ENCODE data around the gene ADD2.
"Not testable (repeated sequence)": the region's sequence is repeated elsewhere in the genome, so short reads cannot be mapped to it uniquely, and the experiment has no call there.

The ADD2 gene

DNA sequence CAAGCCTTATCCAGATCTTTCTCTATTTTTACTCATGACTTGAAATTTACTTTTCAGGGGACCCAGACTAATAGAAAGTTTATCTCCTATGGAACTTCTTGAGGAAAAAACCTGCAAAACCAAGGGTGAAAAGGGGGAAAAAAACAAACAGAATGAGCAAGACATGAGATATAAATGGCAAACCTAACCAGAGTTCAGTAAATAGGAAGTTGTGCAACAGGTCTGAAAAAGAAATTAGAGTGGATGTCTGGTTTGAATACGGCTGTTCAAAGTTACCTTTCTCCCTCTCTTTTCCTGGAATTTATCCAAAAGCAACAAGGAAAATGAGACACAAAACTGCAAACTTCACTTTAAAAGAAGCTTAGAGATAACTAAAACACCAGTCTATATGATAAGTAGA lies 135.6 kb downstream of the ADD2 start:
- no peak overlapping the region for H3K27ac ChIP-seq (ENCODE audit: poor library complexity, severe bottlenecking)
- H3K9me3 ChIP-seq (ENCODE audit: severe bottlenecking) = no peaks in the 10 kb centered on the region
- ATAC-seq (ENCODE audit: low read depth) = no peak
- no peaks in the 10 kb centered on the region for H3K36me3 ChIP-seq (ENCODE audit: low read depth)
- DNase-seq (ENCODE audit: low spot score) = no peak
- no peak overlapping the region for H3K4me3 ChIP-seq (ENCODE audit: severe bottlenecking)
- TF ChIP-seq, protein P1, sequence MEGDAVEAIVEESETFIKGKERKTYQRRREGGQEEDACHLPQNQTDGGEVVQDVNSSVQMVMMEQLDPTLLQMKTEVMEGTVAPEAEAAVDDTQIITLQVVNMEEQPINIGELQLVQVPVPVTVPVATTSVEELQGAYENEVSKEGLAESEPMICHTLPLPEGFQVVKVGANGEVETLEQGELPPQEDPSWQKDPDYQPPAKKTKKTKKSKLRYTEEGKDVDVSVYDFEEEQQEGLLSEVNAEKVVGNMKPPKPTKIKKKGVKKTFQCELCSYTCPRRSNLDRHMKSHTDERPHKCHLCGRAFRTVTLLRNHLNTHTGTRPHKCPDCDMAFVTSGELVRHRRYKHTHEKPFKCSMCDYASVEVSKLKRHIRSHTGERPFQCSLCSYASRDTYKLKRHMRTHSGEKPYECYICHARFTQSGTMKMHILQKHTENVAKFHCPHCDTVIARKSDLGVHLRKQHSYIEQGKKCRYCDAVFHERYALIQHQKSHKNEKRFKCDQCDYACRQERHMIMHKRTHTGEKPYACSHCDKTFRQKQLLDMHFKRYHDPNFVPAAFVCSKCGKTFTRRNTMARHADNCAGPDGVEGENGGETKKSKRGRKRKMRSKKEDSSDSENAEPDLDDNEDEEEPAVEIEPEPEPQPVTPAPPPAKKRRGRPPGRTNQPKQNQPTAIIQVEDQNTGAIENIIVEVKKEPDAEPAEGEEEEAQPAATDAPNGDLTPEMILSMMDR (IDR thresholded peaks at IDR 0.05; ENCODE audit: poor library complexity, severe bottlenecking) = no peak
- peaks cover 2% of the 10 kb centered on the region for H3K4me1 ChIP-seq (ENCODE audit: insufficient read depth, poor library complexity, severe bottlenecking)
- H3K27me3 ChIP-seq (ENCODE audit: insufficient read depth, poor library complexity, severe bottlenecking) = no peaks in the 10 kb centered on the region

GRCh38 chr2:70630761-70631160 lies 137.2 kb downstream of the ADD2 start:
- Histone ChIP-seq H3K4me3 (ENCODE audit: severe bottlenecking) (no peak overlapping the region), H3K4me1 (ENCODE audit: insufficient read depth, poor library complexity, severe bottlenecking) (peaks cover 2% of the 10 kb centered on the region), H3K27me3 (ENCODE audit: insufficient read depth, poor library complexity, severe bottlenecking) (no peaks in the 10 kb centered on the region), H3K27ac (ENCODE audit: poor library complexity, severe bottlenecking) (no peak overlapping the region), H3K9me3 (ENCODE audit: severe bottlenecking) (no peaks in the 10 kb centered on the region), H3K36me3 (ENCODE audit: low read depth) (no peaks in the 10 kb centered on the region)
- DNase-seq (ENCODE audit: low spot score) (no peak), ATAC-seq (ENCODE audit: low read depth) (no peak)
- TF ChIP-seq, protein P1 (IDR thresholded peaks at IDR 0.05; ENCODE audit: poor library complexity, severe bottlenecking) = no peak

DNA sequence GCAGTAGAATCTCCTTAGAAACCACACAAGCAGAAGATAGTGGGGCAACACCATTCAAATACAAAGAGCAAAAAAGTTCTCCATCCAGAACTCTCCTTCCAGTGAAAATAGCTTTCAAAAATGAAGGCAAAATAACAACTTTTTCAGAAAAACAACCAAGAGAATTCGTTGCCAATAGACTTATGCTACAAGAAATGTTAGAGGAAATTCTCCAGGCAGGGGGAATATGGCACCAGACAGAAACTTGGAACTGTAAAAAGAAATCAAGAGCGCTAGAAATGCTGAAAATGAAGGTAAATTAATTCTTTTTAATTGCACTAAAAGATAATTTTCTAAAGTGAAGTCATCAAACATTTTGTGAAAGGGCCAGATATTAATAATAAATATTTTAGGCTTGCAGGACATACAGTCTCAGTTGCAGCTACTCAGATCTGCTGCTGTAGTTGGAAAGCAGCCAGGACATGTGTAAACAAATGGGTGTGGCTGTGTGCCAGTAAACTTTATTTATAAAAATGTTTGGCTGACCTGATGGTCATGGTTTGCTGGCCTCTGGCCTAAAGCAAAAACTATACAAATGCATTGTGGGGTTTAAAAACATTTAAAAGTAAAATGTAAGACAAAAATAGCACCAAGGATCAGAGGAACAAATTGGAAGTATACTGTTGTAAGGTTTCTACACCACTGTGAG lies 140.6 kb downstream of the ADD2 start:
- ATAC-seq (ENCODE audit: low read depth) (no peak), DNase-seq (ENCODE audit: low spot score) (no peak)
- TF ChIP-seq, protein P1 (IDR thresholded peaks at IDR 0.05; ENCODE audit: poor library complexity, severe bottlenecking) = no peak

DNA sequence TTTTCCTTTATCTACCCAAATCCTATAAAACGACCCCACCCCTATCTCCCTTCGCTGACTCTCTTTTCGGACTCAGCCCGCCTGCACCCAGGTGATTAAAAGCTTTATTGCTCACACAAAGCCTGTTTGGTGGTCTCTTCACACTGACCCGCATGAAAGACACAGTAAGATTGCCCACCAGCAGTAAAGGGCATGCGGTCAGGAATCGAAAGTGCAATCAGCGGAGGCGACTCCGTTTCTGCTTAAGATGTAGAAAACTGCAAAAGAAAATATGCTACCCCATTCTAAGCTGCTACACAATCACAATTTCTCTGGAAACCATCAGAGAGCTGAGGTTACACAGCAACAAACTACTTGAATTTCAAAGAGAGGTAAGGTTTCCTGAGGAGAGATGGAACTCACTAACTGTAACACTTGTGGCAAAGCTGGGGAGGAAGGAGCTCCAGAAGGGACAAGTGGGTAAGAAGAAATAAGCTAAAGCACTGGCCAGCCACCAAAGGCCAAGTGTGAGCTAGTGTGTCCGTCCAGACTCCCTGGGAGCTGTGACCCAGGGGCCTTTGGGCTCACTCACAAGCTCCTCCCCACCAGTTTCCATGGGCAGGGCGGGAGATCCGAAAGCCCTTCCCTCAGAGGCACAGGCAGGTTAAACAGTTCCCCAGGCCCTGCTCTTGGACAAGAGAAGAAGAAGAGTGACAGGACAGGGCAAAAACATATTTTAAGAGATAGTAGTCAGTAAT lies 141.6 kb downstream of the ADD2 start:
- TF ChIP-seq, protein P1 (IDR thresholded peaks at IDR 0.05; ENCODE audit: poor library complexity, severe bottlenecking) = no peak
- H3K36me3 ChIP-seq (ENCODE audit: low read depth) = no peaks in the 10 kb centered on the region
- no peak overlapping the region for H3K27ac ChIP-seq (ENCODE audit: poor library complexity, severe bottlenecking)
- H3K27me3 ChIP-seq (ENCODE audit: insufficient read depth, poor library complexity, severe bottlenecking) = no peaks in the 10 kb centered on the region
- no peak for DNase-seq (ENCODE audit: low spot score)
- peaks cover 2% of the 10 kb centered on the region for H3K4me1 ChIP-seq (ENCODE audit: insufficient read depth, poor library complexity, severe bottlenecking)
- ATAC-seq (ENCODE audit: low read depth) = no peak
- no peak overlapping the region for H3K4me3 ChIP-seq (ENCODE audit: severe bottlenecking)
- H3K9me3 ChIP-seq (ENCODE audit: severe bottlenecking) = no peaks in the 10 kb centered on the region

More for the DNA sequence above, 140.6 kb downstream of the ADD2 start:
- Histone ChIP-seq H3K27me3 (ENCODE audit: insufficient read depth, poor library complexity, severe bottlenecking) (no peaks in the 10 kb centered on the region), H3K4me1 (ENCODE audit: insufficient read depth, poor library complexity, severe bottlenecking) (peaks cover 2% of the 10 kb centered on the region), H3K9me3 (ENCODE audit: severe bottlenecking) (no peaks in the 10 kb centered on the region), H3K4me3 (ENCODE audit: severe bottlenecking) (no peak overlapping the region), H3K27ac (ENCODE audit: poor library complexity, severe bottlenecking) (no peak overlapping the region), H3K36me3 (ENCODE audit: low read depth) (no peaks in the 10 kb centered on the region)

- not testable (repeated sequence) for H3K4me3 ChIP-seq (ENCODE audit: severe bottlenecking); H3K36me3 ChIP-seq (ENCODE audit: low read depth); ATAC-seq (ENCODE audit: low read depth); H3K27ac ChIP-seq (ENCODE audit: poor library complexity, severe bottlenecking); H3K27me3 ChIP-seq (ENCODE audit: insufficient read depth, poor library complexity, severe bottlenecking); DNase-seq (ENCODE audit: low spot score); H3K4me1 ChIP-seq (ENCODE audit: insufficient read depth, poor library complexity, severe bottlenecking); H3K9me3 ChIP-seq (ENCODE audit: severe bottlenecking)
Measured at GRCh38 chr2:70621536-70621935, 146.5 kb downstream of the ADD2 start.
